Activated naive CD4-positive, alpha-beta T cell treated with anti-CD3 and anti-CD28 coated beads for 36 hours (primary cell): ENCODE results near the gene LIMS4. TPM values are rescaled to one million over a fixed set of nuclear protein-coding genes. Genes with fewer than 3 reads are reported as not detected.
"Not testable (repeated sequence)": the region's sequence is repeated elsewhere in the genome, so short reads cannot be mapped to it uniquely, and the experiment has no call there.

Experiments used
- CTCF ChIA-PET: fragments of 350-600 bp; sonication (Branson Sonifier 250); formaldehyde crosslinking; loops from one replicate; lab custom pipeline; 2021; ENCODE audit warnings: antibody characterized with exemption; lab: Charles Lee
- DNase-seq: peaks from one replicate; pipeline ENCODE4 v3.0.0-alpha.2; 2020
- H3K27ac Mint-ChIP-seq: one replicate; pipeline ENCODE4 v1.8.0; 2021; ENCODE audit warnings: mild to moderate bottlenecking, mixed read lengths
- H3K27me3 Mint-ChIP-seq: one replicate; pipeline ENCODE4 v1.8.0; 2021; ENCODE audit warnings: low read depth, mixed read lengths
- H3K36me3 Mint-ChIP-seq: one replicate; pipeline ENCODE4 v1.8.0; 2021; ENCODE audit warnings: low read depth, mixed read lengths
- H3K4me1 Mint-ChIP-seq: one replicate; pipeline ENCODE4 v1.8.0; 2021; ENCODE audit warnings: low read depth, mixed read lengths
- H3K4me3 Mint-ChIP-seq: one replicate; pipeline ENCODE4 v1.8.0; 2021; ENCODE audit warnings: mild to moderate bottlenecking, moderate library complexity, mixed read lengths
- H3K9me3 Mint-ChIP-seq: one replicate; pipeline ENCODE4 v1.8.0; 2021; ENCODE audit warnings: mixed read lengths
- intact Hi-C: fragments of 100-400 bp; cut with micrococcal nuclease; formaldehyde crosslinking; loops from one replicate; pipeline ENCODE4 v1.15.1; 2023
- total RNA-seq, 2 experiments: library from RNA; stranded (reverse); gene quantifications; one replicate each; pipeline ENCODE4 v1.2.3, GENCODE V29; 2021

The LIMS4 gene
- total RNA-seq, 2 experiments from 2014 or later: 1.1 to 1.6 TPM

DNA sequence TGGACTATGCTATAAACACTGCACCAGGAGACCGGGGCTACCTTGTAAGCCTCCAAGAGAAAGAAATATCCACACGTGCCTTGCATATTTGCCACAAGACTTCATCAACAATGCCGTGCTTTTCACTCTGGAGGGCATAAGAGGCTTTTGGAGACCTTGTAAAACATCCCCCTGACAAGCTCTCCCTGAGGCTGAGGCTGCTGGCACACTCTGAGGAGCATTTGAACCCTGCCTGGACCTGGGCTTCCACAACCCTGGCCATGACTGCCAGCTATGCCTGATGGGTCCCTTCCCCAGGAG lies 393 bp upstream of the LIMS4 start:
- H3K27me3 Mint-ChIP-seq, H3K36me3 Mint-ChIP-seq, intact Hi-C loops, CTCF ChIA-PET, H3K9me3 Mint-ChIP-seq, H3K27ac Mint-ChIP-seq, H3K4me3 Mint-ChIP-seq, H3K4me1 Mint-ChIP-seq, DNase-seq: not testable (repeated sequence)

DNA sequence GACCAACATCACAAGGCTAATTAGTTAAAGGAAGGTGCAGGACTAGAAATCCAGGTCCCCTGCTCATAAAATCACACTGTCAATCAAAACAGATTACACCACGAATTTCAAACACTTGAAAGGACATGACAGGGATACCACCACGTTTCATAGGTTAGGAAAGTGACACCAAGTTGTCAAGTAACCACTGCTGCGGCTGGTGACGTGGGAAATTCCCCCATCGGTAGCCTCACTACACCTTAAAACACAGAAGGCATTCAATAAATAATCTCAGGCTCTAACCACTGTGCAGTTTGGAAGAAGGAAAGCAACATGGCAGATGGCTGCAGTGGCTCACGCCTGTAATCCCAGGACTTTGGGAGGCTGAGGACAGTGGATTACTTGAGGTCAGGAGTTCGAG lies 3.7 kb downstream of the LIMS4 start:
- intact Hi-C loops, H3K27ac Mint-ChIP-seq, H3K4me1 Mint-ChIP-seq, DNase-seq, CTCF ChIA-PET, H3K27me3 Mint-ChIP-seq, H3K36me3 Mint-ChIP-seq, H3K4me3 Mint-ChIP-seq, H3K9me3 Mint-ChIP-seq: not testable (repeated sequence)

DNA sequence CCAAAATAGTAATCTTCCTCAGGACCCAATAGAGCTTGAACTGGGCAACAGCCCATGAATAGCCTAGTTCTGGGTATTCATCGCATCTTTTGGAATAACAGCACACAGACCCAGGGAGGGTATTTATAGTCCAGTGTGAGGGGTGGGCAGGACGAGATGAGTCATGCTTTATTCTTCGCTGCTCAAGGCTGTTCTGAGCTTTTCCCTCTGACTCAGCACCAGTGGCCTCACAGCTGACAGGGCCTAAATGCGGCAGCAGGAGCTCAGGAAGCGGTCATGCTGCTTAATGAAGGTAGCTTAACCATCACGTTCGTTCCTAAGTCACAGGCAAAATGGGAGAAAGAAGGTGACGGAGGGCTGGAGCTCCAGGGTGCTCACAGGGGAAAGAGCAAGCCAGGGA lies 7.3 kb downstream of the LIMS4 start:
- H3K27ac Mint-ChIP-seq, DNase-seq, intact Hi-C loops, H3K9me3 Mint-ChIP-seq, CTCF ChIA-PET, H3K27me3 Mint-ChIP-seq, H3K4me1 Mint-ChIP-seq, H3K4me3 Mint-ChIP-seq, H3K36me3 Mint-ChIP-seq: not testable (repeated sequence)

GRCh38 chr2:110462458-110462857 lies 10.2 kb downstream of the LIMS4 start:
- H3K27me3 Mint-ChIP-seq, H3K4me1 Mint-ChIP-seq, CTCF ChIA-PET, H3K36me3 Mint-ChIP-seq, H3K27ac Mint-ChIP-seq, DNase-seq, intact Hi-C loops, H3K4me3 Mint-ChIP-seq, H3K9me3 Mint-ChIP-seq: not testable (repeated sequence)

GRCh38 chr2:110460318-110460717 lies 12.3 kb downstream of the LIMS4 start:
- H3K4me3 Mint-ChIP-seq, H3K27me3 Mint-ChIP-seq, H3K4me1 Mint-ChIP-seq, DNase-seq, CTCF ChIA-PET, H3K9me3 Mint-ChIP-seq, H3K27ac Mint-ChIP-seq, H3K36me3 Mint-ChIP-seq, intact Hi-C loops: not testable (repeated sequence)

DNA sequence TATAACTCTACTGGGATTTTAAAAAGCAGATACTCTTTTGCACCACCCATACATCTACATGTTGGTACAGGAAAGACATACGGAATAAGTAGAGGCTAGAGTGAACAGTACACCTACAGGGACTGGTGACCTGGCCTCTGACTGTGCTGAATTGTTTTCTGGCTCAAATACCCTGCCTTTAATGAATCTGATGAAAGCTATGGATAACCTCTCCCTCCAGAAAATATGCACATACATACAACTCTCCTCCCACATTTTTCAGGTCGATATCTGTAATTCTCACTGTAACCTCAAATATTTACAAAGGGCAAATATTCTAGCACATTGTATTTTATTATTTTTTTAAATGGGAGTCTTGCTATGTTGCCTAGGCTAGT lies 15.4 kb downstream of the LIMS4 start:
- H3K27me3 Mint-ChIP-seq, H3K36me3 Mint-ChIP-seq, H3K4me1 Mint-ChIP-seq, H3K4me3 Mint-ChIP-seq, intact Hi-C loops, CTCF ChIA-PET, H3K27ac Mint-ChIP-seq, H3K9me3 Mint-ChIP-seq, DNase-seq: not testable (repeated sequence)

DNA sequence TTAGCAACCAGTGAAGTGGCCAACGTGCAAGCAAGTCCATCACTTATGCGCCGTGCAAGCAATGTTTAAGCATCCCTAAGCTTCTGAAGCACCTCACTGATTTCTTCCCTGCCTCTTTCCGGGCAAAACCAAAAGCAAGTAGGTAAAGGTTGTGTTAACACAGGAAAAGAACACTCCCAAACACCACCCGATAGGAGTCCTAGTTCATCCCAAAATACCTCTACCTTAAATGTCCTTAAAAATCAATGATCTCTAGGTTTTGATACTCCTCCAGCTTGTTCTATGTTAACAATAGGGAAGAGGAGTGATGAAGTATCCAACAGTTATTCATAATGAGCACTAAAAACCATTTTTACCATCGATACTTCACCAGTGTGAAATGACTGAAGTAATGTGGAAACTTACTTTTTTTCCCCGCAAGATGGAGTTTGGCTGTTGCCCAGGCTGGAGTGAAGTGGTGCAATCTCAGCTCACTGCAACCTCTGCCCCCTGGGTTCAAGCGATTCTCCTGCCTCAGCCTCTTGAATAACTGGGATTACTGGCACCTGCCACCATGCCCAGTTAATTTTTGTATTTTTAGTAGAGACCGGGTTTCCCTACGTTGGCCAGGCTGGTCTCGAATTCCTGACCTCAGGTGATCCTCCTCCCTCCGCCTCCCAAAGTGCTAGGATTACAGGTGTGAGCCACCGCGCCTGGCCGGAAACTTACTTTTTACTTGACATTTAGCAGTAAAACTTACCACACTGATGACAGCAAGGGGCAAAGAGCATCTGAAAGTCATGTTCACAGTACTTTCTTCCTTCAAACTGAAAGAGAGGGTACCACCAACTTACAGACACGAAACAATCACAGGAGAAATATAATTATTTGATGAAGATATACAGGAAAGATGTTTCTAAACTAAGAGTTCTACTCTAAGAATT lies 16.1 kb downstream of the LIMS4 start:
- H3K4me1 Mint-ChIP-seq, CTCF ChIA-PET, H3K36me3 Mint-ChIP-seq, DNase-seq, H3K27me3 Mint-ChIP-seq, H3K4me3 Mint-ChIP-seq, H3K9me3 Mint-ChIP-seq, intact Hi-C loops, H3K27ac Mint-ChIP-seq: not testable (repeated sequence)

GRCh38 chr2:110455080-110455670 lies 17.4 kb downstream of the LIMS4 start:
- H3K4me1 Mint-ChIP-seq, DNase-seq, H3K4me3 Mint-ChIP-seq, H3K27me3 Mint-ChIP-seq, H3K27ac Mint-ChIP-seq, CTCF ChIA-PET, intact Hi-C loops, H3K9me3 Mint-ChIP-seq, H3K36me3 Mint-ChIP-seq: not testable (repeated sequence)

DNA sequence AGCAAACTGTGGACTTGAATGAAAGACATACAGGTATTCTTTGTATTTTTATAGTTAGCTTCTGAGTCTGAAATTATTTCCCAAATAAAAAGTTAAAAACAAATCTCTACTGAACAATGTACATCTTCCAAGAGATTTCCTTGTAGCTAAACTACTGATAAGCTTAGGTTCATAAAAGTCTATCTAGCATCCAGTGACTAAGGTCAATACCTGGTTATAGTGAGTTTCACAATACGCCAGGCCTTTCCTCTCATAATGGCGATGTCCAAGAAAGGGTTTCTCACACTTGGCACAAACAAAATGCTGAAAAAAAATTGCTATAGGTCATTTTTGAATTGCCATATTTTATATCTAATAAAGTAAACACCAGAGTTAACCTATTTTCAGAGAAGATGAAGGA lies 21.7 kb downstream of the LIMS4 start:
- H3K4me3 Mint-ChIP-seq, H3K36me3 Mint-ChIP-seq, H3K9me3 Mint-ChIP-seq, CTCF ChIA-PET, H3K27ac Mint-ChIP-seq, H3K27me3 Mint-ChIP-seq, H3K4me1 Mint-ChIP-seq, intact Hi-C loops, DNase-seq: not testable (repeated sequence)

DNA sequence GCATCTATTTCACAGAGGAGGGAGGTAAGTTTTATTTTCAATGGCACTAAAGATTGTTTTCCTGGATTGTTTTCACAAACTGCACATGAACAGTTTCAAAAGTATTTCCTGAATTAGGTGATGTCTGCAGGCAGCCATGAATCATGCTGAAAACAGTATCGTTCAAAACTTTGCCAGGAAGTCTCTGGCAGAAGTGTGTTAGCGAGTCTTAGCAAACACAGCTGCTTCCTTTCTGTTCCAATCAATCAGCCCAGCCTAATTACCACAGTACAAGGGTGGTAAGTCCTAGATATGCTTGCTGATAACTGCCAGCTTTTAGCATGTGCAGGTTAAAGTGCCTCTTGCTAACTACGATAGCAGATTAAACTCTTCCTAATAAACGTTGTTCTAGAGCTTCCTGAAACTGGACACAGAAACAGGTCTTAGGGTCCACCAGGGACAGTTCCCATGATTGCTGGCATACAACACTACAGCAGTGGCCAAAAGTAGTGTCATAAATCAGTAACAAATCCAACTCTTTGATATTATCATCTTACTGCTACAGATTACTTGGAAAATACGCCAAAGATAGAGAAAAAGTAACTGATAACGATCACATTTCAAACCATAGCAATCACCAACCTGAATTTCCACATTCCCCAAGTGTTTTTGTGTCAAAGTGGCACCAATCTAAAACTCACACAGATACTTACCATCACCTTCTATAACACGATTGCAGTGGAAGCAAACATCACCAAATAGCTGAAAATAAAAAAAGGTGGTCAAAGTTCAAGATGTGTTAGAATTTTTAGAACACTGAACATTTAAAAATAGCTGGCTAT lies 23.3 kb downstream of the LIMS4 start:
- H3K36me3 Mint-ChIP-seq, intact Hi-C loops, CTCF ChIA-PET, H3K4me1 Mint-ChIP-seq, DNase-seq, H3K9me3 Mint-ChIP-seq, H3K4me3 Mint-ChIP-seq, H3K27me3 Mint-ChIP-seq, H3K27ac Mint-ChIP-seq: not testable (repeated sequence)

DNA sequence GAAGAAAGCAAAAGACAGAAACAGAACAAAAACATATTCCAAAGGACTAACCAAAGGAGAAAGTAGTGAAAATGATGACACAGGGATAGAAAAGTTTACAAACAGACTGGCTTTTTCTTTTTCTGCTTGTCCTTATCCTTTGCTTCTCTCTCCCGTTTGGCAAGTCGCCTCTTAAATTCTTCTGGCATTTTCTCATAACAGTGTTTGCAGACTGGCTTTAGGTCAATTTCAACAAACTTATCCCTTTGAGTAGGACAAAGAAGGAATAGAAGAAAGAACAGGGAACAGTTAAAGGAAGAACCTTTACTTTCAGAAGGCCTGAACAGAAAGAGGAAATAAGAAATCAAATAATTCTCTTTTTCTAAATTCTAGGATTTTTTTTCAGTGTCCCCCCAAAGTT lies 26.0 kb downstream of the LIMS4 start:
- H3K27me3 Mint-ChIP-seq, H3K27ac Mint-ChIP-seq, H3K4me1 Mint-ChIP-seq, CTCF ChIA-PET, intact Hi-C loops, H3K4me3 Mint-ChIP-seq, DNase-seq, H3K9me3 Mint-ChIP-seq, H3K36me3 Mint-ChIP-seq: not testable (repeated sequence)

GRCh38 chr2:110443305-110444005 lies 29.2 kb downstream of the LIMS4 start:
- H3K36me3 Mint-ChIP-seq, DNase-seq, CTCF ChIA-PET, H3K27me3 Mint-ChIP-seq, intact Hi-C loops, H3K4me3 Mint-ChIP-seq, H3K4me1 Mint-ChIP-seq, H3K9me3 Mint-ChIP-seq, H3K27ac Mint-ChIP-seq: not testable (repeated sequence)
